HG03469 (cell line): ENCODE measurements around the gene TRERF1.

Experiments used
- ATAC-seq: cut with Tn5 transposase; IDR thresholded peaks from one replicate; pipeline ENCODE4 v1.9.1; 2021; ENCODE audit warnings: mild to moderate bottlenecking, moderate library complexity, moderate number of reproducible peaks; ENCODE audit not compliant: unreplicated experiment

TRERF1 gene

DNA sequence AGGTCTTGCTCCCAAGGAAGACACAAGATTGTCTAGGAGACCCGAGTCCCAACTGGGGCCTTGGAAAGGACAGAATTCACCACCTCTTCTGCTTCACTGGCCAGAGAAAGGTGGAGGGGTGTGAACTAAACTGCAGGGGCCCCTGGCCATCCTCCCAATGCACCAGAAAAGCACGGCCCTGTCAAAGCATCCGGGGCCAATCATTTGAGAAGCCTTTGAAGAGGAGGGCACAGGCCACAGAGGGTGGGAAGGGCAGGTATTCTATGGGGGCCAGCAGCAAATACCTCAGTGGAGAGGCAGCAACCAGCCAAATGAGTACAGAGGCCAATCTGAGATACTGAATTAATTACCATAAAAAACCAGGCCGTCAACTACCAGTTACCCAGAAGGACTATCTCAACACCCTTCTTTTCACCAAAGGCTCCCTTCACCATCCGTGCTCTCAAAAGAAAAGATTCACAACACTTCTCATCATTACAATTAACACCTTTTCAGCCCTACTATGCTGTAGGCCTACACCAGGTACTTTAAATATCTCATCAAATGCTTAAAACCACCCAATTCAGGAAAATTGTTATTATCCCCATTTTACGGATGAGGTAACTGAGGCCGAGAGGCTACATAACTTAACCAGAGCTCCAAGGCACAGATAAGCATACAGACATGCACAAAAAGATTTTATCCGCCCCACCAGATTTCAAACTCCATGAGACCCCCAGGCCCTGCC, 50.7 kb downstream of the TRERF1 start:
- no peak for ATAC-seq

GRCh38 chr6:42400061-42400760, 51.5 kb downstream of the TRERF1 start:
- ATAC-seq, result no peak

DNA sequence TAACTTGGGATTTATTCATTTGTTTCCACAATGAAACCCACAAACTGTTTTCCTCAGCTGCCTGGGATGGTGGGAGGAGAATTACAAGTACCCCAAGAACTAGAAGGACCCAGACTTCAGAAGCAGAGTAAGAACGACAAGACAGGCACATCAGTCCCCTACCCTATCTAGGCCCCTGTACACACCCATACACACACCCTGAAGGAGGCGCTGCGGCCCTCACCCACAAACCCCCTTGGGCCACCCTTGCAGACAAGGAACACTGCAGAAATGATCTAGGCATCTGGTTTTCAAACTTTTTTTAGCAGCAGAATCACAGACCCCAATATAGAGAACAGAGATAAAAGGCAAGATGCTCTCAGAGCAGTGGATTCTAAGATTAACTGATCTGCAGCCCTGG, 55.0 kb downstream of the TRERF1 start:
- no peak for ATAC-seq

DNA sequence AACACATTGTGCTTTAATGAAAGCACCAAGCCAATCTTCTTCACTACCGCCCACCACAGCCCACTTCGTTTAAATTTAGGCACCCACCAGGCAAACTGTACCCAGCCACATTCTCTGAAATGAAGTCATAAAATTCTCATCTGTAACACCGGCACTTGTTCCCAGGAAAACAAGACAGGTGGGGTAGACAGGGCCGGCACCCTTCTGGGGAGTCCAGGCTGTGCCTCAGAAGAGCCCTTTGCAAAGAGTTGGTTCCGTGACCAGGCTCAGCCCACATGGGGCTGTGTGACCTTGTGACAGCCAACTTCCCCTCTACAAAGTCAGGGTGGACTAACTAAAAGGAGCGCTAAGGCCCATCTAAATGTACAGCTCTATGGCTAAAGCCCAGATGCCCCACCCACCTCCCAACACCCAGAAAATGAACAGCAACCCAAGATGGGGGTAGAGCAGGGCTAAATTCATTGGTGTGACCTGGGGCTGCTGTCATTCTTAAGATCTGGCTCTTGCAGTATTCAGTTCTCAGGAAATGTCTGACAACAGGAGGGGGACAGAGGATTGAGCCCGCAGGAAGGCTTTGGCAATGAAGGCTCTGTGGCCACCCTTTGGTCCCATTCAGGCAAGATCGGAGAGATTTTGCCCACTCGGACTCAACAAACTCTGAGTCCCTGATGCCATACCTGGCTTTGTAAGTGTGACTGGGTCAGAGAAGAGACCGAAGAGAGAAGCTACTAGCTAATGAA, 56.7 kb downstream of the TRERF1 start:
- ATAC-seq, result no peak

GRCh38 chr6:42394151-42394550, 57.6 kb downstream of the TRERF1 start:
- ATAC-seq, result no peak

DNA sequence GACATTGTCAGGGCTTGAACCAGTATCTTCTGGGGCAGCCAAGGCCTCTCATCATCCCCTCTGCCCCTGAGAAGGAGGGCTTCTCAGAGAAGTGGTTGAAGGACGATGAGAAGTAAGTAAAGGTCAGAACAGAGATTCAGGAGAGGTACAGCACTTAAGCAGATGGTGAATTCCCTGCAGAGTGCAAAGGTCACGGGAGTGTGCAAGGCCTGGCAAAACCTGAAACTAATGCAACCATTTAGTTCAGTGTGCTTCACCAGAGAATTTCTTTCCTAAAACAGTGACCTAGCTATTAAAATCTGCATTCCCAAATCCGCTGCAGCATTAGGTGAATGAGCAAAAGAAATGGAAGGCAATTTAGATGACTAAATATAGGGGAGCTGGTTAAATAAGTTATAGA, 58.4 kb downstream of the TRERF1 start:
- no peak for ATAC-seq

- ATAC-seq, result no peak
Observed at GRCh38 chr6:42392833-42393232, 58.9 kb downstream of the TRERF1 start.

DNA sequence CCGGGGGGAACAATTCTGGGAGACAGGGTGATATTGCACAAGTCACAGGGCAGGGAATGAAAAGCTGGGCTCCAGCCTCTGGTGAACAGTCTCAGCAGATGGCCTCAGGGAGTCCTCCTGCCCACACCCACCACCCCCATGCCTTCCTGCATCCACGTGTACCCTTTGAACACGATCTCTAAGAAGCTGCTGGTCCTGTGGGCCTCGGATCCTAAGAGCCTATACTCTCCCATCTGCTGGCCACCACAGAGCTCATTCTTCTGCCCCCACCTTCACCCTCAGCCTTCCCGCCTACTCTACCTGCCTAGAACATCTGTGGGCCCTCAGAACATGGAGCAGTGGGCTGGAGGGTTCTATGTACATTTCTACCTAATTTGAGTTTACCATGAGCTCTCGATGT, 60.3 kb downstream of the TRERF1 start:
- no peak for ATAC-seq

GRCh38 chr6:42390228-42390934, 61.3 kb downstream of the TRERF1 start:
- ATAC-seq, result no peak

DNA sequence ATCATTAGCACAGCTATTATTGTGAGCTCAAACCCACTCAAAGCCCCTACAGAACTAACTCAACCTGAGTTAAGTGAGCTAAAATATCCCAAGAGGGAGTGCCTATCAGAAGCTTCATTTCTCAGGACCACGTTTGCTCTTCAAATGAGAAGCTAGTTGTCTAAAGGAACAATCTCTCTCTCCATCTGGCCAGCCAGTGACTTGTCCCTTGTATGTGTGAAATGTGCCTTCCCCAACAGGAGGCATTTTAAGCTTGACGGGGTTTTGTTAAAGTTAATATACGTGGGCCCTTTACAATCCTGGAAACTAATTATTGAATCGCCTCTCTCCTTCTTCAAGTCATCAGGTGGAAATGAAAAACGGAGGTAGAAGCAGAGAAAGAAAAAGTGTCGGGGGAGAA, 62.0 kb downstream of the TRERF1 start:
- no peak for ATAC-seq

- ATAC-seq, result no peak
Observed at GRCh38 chr6:42388046-42388445, 63.7 kb downstream of the TRERF1 start.

GRCh38 chr6:42387336-42387735, 64.4 kb downstream of the TRERF1 start:
- ATAC-seq, result no peak

DNA sequence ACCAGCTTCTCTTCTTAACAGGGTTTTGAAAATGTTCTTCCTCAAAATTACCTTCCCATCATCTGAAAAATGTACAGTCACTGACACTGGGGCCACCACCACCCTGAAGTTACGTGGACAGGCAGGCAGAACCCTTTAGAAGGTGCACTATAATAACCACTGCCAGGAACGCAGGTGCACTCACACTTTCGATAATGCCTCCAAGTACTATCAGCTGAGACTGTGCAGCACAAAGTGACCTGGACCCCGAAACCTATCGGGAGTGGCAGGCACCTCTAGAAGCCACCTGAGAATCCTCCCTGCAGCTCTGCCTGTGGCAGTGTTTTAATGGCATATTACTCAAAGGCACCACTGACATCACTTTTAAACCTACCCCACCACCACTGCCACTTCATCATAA, 66.4 kb downstream of the TRERF1 start:
- ATAC-seq, result no peak

DNA sequence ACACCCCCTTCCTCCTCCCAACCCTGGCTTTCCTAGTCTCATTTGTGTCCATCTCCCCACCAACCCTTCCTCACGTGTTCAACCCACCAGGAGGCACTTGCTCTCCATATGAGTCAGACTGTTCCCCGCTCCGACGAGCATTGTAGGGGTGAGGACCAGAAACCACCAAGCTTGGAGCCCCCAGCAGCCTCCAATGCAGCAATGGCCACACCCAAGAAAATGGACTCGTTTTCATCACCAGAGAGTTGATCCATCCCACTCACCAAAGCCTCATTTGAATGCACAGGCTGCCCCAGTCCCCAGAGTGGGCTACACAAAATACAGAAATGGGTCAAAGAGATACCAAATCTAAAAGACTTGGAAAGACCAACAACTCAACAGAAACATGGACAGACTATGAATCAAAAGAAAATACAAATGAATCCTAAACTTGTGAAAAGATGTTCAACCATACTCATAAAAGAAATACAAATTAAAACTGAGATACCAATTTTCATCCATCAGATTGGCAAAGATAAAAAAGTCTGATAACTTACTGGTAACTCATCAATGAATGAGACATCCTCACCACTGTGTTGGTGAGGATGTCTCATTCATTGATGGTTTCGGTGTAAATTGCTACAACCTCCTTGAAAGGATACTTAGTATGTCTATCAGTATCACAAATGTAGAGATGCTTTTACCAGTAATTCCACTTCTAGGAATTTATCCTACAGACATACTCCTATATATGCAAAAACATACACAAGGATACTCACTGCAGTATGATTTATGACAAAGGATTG, 68.1 kb downstream of the TRERF1 start:
- ATAC-seq, result no peak

DNA sequence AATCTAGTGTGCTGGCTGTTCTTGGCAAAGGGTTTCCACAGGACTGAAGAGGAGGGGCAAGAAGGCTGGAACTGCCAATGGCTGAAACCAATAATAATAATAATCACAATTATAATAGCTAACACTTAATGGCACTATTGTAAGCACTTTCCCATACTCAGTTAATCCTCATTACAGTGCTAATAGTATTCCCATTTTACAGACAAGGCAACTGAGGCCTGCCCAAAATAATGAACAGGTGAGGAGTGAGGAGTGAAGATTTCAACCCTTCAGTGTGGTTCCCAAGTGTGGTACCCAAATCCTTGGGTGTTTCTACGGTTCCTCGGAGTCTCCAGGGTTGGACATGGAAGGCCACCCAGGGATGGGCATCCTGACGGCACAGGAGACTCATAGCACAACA, 69.9 kb downstream of the TRERF1 start:
- no peak for ATAC-seq

- ATAC-seq, result no peak
Observed at GRCh38 chr6:42380228-42380979, 71.3 kb downstream of the TRERF1 start.

- ATAC-seq, result no peak
Observed at GRCh38 chr6:42378536-42378935, 73.2 kb downstream of the TRERF1 start.

DNA sequence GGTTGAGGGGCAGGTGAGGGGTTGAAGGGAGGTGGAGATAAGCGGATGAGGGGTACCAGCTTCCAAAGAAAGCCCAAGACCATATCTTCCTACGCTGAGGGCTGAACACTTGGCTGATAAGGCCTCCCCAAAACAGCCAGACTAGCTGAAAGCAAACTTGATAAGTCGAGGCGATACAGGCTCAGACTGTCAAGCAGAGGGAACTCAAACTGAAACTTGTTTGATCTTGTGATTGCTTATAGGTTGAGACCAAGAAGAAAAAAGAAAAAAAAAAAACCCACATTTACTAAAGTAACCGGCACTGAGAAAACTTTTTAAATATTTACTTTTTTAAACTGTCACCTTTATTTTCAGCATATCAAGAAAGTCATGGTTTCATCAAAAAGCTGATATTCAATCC, 73.6 kb downstream of the TRERF1 start:
- no peak for ATAC-seq

DNA sequence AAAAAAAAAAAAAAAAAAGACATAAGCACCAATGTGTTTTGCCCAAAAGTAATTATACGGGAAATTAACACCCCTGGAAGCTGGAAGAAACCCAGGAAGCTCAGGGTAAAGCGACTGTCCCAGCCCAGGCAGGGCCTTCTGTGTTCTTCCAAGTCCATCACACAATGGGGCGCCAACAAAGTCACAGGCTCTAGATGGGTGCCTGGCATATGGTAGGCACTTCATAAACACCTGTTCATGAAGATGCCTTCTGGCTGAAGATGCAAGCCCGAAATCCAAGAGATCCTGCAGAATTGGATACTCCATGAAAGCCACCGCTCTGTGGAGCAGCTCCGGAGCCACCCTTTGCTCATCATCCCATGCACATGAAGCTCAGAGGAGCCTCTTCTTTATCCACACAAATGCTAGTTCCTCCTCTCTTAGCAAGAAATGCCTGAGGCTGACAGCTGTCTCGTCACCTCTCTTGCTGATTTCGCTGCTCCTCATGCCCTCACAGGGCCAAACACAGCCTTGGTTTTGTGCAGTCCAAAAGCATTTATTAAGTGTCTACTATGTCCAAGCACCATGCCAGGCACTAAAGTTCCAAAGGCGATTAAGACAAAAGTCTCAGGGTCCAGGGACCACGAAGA, 76.6 kb downstream of the TRERF1 start:
- no peak for ATAC-seq
